MV-4-11 (cell line): ENCODE data around the gene SKIC3.

Source experiments
- DNase-seq: peaks from one replicate; lab custom pipeline; 2025; lab: John Stamatoyannopoulos, UW

SKIC3 gene

DNA sequence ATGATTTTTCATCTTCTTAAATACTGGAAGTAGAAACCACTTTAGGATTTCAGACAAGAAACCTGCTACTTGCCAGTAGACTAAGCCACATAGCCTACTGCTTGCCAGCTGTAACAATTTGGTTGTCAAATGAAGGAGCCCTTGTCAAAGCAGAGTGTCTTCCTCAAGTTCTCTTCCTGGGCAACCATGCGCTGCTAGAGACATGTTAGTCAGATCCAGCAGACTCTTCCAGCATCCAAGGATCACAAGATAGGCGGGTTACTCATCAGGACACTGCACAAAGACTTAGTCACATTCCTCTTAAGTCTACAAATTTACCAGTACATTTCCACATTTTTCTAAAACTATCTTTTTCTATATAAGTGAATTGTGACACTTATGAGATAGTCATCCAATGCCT, 24.4 kb downstream of the SKIC3 start:
- no peak for DNase-seq

DNA sequence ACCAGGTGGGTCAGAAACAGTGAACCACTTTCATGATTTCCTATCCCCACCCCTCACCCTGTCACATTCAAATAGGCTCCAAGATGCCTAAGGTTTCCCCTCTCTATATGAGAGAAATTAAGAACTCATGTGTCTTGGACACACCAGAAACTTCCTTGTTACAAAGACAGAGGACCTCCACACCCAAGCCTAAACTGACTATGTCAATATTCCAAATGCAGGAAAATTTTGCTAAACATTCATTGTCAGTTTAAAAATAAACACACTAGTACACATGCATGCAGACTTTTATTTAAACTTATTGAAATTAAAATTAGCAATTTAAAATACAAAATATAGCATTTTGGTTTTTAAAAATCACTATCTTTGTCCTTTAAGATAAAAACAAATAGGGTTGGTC, 26.2 kb downstream of the SKIC3 start:
- DNase-seq = no peak

DNA sequence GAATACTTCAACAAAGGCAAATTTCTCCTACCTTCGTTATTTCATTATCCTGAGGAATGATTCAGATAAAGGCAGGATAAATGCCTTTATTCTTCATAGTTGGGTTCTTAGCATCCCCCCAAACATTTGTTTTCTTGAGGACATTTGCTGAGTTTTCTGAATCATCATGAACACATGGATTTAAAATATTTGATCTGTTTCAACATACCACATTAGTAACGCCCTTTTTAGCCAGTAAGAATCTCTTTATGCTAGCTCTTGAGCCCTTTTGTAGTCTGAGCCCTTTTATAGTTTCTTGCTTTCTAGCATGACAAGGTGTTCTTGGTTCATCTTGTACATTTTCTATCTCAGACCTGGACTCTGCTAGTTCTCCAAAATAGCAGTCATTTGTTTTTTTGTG, 27.9 kb downstream of the SKIC3 start:
- no peak for DNase-seq

DNA sequence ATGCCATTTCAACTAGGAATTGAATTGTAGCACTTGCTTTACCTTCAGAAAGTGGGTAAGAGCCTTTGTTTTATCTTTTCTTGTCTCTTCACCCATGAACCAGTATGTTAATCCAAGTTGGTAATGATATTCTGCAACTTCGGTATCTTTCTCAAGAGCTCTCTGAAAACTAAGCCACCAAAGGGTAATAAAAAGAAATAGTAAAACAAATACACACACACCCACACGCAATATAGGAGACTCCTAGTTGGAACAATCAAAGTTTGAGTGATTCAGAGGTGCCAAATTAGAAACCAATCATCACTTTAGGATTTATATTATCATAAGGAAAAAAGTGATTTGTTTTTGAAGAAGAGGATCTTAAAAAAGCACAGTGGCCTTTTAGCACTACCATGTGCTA, 30.4 kb downstream of the SKIC3 start:
- no peak for DNase-seq

DNA sequence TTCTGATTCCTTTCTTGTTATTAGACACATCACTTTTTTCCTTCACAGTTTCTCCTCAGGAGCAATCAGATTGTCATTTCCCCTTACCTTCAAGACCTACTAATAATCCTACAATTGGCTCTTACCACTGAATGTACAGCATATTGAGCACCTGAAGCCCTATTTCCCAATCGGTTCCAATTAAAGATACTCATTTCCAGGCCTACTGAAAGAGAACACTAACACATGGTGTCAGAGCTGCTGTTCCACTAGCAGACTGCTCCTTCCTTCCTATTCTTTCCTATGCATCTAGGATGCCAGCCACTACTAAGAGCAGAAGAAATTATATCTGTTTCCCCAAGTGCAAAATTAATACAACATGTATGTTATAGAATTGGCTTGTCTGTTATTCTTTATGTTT, 34.6 kb downstream of the SKIC3 start:
- DNase-seq = no peak

DNA sequence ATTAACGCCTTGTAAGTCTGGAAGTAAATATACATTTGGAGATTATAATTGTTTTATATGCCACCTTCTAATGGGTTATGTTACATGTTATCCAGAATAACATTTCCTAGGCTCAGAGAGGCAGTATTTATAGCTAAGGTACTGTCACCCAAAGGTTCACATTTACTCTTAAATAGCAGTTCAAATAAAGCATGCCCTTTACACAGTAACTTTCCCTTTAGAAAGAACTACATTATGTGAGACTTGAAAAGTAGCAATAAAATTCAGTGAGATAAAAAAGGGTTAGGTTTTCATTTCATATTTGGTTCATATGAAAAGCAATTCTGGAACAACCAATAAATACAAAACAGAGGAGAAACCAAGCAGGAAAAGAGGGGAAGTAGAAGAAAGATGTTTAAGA, 35.1 kb downstream of the SKIC3 start:
- DNase-seq = no peak

DNA sequence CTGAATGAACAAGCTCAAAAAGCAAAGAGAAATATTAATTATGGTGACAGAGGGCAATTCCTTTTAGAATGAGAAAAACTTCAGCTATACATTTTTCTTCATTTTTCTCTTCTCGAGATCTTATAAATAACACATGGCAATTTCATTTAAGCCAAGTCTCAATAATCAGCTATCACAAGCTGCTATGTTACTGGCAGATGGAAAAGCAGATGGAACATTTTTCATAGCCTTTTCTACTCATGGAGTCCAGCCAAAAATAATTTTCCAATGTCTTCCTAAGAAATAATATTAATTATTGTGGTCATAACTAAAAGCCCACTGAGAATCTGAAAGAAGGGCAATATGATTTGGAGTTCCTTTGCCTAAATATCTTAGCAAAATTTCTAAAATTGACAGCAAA, 35.6 kb downstream of the SKIC3 start:
- no peak for DNase-seq

DNA sequence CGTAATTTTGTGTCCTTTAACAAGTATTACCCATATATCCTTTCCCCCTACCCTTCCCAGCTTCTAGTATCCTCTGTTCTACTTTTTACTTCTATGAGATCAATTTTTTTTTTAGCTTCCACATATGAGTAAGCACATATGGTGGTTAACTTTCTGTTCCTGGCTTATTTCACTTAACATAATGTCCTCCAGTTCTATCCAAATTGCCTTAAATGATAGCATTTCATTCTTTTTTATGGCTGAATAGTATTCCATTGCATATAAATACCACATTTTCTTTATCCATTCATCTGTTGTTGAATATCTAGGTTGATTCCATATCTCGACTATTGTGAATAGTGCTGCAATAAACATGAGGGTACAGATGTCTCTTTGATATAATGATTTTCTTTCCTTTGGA, 36.4 kb downstream of the SKIC3 start:
- no peak for DNase-seq

DNA sequence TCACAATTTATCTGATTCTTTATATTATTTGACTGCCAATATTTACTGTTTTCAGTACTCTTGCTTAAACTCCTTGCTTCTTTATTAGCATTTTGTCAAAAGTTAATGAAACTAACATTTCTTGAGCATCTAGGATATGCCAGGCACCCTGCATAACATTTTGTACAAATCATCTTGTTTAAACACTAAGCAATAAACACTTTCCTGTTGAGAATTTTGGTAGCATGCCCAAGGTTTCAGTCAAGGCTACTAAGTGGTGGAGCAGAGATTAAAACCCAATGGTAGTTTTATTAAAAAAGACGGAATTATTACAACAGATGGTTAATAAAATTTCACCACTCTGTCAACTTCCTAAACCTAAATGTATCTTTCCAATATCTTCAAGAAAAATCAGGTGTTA, 43.2 kb downstream of the SKIC3 start:
- DNase-seq = no peak

DNA sequence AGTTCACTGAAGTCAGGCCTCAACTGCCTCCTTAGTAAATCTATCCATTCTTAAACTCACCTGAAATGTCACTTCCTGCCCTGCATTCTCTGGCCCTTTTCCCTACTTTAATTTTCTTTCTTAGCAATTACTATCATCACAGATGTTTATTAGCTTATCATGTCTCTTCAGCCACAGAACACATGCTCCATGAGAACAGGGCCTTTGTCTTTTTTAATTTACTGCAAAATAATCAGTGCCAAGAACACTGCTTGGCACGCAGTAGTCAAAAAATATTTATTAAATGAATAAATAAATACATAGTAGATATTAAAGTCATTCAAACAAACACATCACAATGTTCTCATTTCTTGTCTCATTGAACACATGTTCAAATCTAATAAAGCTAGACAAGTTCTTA, 46.2 kb downstream of the SKIC3 start:
- no peak for DNase-seq
